COR-L47 (cell line): Measurements from ENCODE around the gene IL17B.

Experiments used
- DNase-seq: peaks from one replicate; lab custom pipeline; 2025; lab: John Stamatoyannopoulos, UW

IL17B gene

DNA sequence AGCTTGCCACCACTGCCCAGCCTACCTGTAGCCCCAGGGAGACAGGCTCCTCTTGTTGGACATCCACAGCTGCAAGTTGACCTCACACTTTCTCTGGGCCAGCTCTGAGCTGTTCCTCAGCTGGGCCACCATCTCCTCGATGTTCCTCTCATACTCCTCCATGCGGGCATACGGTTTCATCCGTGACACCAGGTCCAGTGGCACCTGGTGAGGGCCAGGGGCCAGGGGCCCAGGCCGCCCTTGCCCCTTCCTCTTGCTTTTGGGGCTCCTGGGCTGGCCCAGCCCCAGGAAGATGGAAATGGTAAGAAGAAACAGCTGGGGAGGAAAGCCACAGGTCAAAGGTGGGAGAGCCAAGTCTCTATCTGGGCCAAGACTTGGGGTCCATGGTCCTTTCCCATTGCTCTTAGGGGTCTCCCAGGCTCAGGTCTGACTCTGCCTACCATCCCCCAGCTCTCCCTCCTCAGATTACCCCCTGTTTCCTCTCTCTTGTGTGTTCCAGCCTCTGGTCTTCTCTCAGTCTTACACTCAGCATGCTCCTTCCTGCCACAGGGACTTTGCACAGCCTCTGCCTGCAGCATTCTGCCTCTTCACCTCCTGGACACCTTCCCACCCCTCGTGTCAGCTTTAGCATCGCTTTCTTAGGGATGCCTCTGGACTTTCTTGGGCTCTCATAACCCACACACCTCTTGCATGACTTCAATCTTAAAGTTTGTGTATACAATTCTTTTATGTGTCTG, 2.2 kb downstream of the IL17B start:
- DNase-seq: no peak

DNA sequence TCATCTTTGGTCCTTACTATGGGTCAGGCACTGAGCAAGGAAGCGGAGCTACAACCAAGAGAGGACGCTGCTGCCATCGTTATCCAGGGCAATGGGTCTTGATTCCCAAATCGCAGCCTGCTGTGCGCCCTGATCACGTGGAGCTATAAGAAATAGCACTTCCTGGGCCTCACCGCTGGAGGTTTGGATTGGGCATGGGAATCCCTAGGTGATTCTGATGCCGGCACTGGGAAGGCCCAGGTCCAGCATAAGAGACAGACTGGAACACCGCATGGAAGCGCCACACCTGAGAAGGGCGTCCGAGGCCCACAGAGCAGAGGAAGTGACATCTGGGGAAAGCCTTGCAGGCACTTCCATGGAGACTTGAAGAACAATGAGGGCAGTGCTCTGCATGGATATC, 3.0 kb downstream of the IL17B start:
- no peak for DNase-seq

DNA sequence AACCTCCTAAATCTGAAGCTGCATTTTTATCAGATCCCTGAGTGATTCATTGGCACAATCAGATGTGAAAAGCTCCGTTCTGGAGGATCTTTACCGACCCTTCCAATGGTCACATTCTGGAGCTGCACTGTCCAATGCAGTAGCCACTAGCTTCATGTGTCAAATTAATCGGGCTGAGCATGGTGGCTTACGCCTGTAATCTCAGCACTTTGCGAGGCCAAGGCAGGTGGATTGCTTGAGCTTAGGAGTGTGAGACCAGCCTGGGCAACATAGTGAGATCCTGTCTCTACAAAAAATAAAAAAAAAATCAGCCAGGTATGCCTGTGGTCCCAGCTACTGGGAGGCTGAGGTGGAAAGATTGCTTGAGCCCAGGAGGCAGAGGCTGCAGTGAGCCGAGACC, 3.7 kb downstream of the IL17B start:
- no peak for DNase-seq

DNA sequence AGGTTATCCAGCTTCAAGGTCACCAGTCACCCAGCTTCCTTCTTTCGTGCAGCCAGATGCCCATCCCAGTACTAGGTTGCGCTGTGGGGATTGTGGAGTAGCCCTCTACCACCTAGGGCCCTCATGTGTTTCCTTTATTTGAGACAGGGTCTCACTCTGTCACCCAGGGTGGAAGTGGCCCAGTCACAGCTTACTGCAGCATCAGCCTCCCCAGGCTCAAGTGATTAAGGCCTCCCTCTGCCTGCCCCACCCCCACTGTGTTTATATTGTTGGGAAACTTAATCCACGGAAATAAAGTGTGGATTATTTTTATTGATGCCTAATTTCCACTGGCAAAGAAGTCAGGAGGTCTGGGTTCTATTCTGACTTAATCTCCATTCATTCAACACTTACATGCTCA, 4.3 kb downstream of the IL17B start:
- DNase-seq: no peak

DNA sequence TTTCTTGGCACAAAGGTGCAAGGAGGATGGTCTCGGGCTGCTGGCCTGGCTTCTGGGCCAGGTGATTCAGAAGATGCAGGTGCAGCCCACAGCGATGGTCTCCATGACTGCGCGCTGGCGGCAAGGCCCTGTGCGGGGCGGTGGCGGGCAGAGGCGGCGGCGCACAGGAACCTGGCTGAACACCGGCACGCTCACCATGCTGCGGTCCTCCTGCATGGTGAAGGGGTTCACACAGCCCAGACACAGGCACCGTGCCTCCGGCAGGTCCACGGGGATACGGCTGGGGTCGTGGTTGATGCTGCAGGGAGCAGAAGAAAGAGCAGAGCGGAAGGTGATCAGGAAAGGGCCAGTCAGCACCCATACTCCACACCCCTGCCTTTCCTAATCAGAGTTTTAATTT, 4.8 kb downstream of the IL17B start:
- DNase-seq: no peak

DNA sequence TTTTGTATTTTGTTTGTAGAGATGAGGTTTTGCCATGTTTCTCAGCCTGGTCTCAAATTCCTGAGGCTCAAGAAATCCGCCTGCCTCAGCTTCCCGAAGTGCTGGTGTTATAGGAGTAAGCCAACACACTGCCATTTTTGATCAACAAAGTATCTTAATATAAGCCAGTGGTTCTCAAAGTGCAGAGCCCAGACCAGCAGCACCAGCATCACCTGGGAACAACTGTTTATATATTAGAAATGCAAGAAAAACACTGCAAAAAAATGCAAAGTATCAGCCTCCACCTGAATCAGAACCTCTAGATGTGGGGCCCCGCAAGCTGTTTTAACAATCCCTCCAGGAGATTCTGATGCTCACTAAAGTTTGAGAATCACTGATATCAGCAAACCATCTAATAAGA, 6.2 kb downstream of the IL17B start:
- DNase-seq: no peak

DNA sequence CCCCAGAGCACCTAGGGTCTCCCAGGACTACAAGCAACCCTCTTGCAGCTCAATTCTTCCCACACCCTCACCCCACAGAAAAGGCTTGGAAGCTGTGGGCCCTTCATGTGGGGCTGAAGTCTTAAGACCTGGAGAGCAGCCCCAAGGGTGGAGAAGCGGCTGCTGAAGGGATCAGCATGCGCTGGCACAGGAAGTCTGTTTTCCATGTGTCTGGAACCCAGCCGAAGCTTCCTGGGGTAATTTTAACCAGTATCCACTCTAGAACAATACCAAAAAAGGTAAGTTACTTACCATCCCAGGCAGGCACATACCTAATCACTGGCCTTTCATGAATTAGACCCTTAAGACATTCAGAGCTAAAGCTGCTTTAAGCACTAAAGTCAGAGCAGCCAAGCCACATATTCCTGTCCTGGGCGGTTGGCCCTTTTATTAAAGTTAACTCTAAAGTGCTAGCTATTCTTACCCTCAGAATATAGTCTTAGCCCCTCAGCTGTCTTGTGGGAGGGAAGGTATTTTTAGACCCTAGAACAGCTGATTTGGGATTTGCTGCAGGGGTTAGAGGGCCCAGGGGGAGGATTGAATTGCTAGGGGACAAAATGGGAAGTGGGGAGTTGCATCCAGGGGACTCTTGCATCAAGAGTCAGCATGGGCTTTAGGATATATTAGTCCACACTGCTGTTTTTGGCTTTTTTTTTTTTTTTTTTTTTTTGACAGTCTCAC, 6.9 kb downstream of the IL17B start:
- no peak for DNase-seq

DNA sequence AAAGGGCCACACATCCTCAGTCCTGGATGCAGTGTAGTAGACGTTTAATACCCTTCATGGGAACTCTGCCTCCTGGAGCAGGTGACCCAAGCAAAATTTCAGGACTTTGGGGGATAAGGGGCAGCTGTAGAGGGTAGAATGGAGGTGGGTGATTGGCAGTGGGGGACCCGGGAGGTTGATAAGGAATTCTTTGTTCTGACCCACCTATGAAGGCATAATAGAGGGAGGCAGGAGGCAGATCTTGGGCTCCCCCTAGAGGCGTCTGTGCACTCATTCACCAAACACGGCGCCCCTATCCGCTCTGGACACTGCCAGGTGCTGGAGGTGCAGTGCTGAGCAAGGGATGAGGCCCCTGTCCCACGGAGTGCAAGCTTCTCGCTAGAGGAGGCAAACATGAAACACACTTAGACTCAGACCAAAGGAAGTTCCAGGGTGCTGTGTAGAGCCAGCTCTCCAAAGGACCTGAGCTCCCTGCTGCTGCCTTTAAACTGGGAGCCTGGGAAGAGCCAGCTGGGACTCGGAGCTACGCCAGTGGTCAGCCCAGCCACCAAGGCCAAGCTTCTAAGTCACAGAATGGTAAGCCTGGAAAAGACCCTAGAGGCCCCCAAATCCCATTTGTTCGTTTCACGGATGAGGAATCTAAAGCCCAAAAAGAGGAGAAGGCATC, 7.7 kb downstream of the IL17B start:
- DNase-seq: peak; percentile 52

DNA sequence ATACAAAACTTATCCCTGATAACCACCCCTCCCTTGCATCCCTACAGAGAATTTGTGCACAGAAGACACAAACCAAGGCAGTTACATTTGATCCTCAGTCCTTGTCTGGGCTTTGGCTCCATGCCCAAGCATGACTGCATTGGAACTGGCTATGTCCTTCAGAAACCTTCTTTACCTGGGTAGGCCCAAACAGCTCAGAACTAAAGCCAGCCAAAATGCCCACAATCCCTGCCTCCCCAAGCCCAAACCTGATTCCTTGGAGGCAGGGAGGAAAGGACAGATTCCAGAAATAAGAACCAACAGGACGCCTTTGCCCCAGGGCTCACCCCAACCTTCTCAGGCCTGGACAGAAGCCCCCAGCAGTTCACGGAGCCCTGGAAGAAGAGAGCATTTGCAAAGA, 8.2 kb downstream of the IL17B start:
- no peak for DNase-seq

DNA sequence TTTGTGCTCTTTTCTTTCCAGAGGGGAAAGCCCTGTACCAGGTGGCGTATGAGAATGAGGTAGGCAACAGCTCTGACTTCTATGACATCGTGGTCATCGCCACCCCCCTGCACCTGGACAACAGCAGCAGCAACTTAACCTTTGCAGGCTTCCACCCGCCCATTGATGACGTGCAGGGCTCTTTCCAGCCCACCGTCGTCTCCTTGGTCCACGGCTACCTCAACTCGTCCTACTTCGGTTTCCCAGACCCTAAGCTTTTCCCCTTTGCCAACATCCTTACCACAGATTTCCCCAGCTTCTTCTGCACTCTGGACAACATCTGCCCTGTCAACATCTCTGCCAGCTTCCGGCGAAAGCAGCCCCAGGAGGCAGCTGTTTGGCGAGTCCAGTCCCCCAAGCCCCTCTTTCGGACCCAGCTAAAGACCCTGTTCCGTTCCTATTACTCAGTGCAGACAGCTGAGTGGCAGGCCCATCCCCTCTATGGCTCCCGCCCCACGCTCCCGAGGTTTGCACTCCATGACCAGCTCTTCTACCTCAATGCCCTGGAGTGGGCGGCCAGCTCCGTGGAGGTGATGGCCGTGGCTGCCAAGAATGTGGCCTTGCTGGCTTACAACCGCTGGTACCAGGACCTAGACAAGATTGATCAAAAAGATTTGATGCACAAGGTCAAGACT, 11.0 kb downstream of the IL17B start:
- no peak for DNase-seq

DNA sequence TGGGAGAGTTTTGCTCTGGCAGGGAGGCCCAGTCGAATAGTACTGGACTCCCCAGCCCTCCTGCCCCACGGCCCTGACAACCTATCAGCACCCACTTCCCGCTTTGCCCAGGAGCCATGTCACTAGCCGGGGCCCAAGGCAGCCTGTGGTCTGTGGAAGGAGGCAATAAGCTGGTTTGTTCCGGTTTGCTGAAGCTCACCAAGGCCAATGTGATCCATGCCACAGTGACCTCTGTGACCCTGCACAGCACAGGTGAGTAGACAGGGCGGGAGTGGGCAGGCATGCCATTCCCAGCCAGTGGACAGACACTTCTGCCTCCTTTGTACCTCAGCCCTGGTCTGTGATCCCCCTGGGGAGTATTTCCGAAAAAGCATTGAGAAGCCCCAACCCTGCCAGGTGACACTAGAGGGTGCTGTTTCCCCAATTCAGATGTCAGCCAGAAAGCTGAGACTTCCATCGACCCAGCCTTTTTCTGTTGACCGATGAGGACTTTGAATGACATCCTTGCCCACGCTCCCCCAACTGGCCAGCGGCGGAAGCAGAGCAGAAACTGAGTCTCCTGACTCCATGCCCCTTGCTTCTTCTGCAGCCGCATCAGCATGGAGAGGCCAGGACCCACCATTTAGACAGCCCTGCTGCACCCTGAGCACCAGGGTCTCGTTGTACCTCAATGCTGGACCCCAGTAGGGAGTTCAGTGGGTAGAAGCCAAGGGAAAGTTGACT, 11.7 kb downstream of the IL17B start:
- peak; percentile 56 for DNase-seq

DNA sequence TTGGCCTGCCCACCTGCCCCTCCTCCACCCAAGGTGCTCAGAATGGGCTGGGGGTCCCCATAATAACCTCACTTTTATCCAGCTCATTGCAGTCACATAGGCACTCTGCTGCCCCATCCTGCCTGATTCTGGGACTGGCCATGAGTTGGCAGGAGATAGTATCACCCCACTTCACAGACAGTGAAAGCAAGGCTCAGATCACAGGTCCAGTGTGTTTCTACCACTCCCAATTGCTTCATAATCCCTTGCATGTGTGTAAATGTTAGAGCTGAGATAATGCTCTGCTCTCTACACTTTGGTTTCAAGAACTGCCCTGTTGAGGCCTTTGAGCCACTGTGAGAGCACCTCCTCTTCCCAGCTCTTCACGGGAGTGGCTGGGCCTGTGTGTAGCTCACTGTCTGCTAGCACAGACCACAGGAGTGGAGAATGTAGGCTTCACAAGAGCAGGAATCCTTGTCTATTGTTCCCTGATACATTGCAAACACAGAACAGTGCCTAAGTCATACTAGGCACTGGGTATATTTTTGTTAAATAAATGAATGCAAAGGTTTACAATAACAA, 12.8 kb downstream of the IL17B start:
- DNase-seq: no peak

DNA sequence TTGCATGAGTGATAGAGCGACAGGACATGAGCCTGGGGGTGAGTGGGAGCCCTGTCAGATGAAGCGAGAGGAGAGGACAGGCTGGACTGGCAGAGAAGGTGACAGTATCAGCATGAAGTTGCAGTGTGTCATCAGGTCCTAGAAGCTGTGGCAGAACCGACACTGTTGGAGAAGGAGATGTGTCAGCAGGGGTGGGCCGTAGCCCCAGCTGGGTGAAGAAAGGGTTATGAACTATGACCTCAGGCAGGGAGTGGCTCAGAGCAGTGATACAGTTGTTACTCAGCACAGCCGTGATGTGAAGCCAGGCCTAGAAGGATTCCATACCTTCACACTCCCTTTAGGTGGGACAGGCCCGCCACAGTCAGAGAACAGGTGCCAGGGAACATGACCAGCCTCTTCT, 13.7 kb downstream of the IL17B start:
- no peak for DNase-seq

DNA sequence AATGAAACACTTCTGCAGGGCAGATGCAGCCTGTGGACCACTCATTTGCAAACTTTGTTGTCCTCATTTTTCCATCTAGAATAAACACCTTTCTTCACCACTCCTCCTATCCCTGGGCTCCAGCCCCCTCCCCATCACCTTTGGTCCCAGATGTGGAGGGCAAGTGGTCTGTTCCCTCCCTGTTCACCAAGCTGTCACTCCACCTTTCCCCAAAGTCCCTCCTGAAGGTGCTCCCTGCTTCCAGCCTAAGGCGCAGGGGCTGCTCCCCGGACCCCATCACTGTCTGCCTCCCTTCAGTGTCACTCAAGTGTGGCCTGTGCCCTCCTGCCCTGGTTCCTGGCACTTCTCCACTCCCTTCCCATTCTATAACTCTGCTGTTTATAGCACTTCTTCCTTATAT, 14.4 kb downstream of the IL17B start:
- DNase-seq: no peak

DNA sequence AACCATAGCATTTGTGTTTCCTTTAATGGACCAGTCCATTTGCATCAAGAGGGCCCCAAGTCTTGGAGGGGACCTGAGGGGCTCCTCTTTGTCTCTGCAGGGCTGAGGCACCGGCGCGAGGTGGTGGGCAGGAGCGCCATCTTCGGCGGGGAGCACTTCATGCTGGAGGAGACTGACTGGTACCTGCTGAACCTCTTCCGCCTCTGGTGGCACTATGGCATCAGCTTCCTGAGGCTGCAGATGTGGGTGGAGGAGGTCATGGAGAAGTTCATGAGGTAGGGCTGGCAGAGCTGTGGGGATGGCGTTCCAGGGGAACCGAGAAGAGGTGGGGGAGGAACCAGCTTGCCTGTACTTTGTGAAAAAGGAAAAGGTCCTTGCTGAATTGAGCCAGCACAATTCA, 15.2 kb downstream of the IL17B start:
- DNase-seq: no peak

DNA sequence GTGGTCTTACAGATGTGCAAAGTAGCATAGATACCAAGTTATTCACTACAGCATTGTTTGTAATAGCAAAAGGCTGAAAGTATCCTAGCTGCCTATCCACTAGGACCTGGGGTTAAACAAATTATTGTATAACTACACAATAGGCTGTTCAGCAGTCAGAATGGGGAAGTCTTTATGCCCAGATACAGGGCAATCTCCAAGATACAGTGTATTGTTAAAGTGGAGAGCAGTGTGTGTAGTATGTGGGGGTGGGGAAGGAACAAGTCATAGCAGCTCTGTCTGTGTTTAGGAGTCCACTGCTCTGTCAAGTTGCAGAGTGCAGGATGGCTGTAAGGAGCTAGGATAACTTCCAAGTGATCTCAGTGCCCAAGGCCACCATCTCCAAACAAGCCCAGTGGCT, 15.7 kb downstream of the IL17B start:
- no peak for DNase-seq

DNA sequence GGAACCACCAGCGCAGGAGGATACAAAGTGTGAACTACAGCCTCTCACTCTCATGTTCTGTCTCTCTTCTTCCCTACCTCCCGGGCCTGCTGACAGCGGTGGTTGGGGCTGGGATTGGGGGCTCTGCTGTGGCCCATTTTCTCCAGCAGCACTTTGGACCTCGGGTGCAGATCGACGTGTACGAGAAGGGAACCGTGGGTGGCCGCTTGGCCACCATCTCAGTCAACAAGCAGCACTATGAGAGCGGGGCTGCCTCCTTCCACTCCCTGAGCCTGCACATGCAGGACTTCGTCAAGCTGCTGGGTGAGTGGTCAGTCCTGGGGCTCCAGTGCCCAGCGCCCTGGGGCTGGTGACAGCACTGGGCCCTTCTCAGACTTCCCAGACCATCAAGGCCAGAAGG, 16.6 kb downstream of the IL17B start:
- DNase-seq: no peak

DNA sequence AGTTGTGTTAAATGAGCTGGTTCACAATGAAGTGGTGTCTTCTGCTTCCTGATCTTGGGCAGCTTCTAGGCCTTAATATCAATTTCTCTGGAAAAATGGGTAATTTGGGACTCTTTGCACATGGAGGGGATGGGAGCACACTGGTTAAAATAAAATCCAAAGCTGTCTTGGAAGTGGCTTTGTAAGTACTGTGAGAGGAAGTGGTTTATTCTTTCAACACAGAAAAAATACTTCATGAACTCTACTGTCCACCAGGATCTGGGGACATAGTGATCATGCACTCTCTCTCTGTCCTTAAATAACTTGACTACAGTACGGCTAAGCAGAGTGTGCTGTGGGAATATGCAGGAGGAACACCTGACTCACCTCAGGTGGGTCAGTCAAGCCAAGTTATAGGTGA, 18.8 kb downstream of the IL17B start:
- no peak for DNase-seq

DNA sequence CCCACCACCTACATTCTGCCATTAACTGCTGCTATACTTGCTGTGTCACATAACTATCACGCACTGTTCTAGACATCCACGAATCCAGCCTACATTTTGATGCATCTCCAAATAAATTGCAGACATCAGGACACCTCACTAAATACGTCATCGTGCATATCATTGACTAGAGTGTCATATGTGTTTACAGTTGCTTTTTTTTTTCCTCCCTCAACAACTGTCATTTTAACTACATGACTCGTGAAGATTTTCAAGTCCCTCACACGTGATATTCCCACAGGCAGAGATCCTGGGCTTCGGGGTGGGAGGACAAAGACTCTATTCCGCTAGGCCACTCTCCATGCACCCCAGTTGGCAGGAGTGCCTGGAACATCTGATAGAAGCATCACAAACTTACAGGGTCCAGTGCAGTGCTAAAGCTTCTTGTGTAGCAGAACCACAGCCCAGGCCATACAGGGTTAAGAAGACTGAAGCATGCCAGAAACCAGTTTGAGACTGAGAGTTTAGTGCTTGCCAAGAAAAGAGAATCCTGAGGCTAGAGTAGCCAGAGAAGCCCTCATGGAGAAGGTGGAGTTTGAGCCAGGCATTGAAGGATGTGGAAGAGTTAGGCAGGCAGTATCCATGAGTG, 20.1 kb downstream of the IL17B start:
- no peak for DNase-seq

DNA sequence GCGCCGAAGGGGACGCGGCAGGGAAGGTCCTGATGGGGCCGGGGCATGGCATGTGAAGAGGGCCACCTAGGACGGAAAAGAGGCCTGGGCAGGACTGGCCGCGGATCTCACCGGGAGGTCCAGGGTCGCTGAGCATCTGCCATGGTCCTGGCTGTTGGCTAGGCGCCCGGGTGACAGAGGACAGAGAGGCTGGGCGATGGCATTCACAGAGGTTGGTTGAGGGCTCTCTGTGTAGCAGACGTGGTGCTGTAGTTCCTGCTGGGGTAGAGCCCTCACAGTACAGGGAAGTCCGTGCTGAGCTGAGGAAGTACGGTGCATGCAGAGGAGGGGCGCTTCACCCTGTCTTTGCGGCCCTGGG, 20.8 kb downstream of the IL17B start:
- DNase-seq: peak; percentile 51
